ENCODE data around the gene CNKSR2.

CNKSR2 gene

DNA sequence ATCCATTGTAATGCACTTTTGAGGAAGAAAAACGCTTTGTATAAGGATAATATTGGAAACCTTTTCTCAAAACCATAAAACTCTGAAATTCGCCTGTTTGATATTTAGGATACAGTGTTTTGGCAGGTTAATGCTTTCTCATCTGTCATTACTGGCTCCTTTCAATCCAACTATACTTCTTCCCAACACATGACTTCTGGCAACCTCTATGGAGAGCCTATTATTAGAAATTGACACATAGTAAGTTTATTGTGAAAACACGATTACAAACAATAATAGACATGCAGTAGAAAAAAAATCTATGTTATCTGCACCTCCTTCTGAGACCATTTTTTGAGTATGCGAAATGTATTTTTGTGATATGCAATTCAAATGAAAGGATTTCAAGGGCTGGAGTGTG, 288.5 kb downstream of the CNKSR2 start:
- in situ Hi-C loops (cut with MboI; ENCODE audit: low sequenced_read_pairs): no loop called here

DNA sequence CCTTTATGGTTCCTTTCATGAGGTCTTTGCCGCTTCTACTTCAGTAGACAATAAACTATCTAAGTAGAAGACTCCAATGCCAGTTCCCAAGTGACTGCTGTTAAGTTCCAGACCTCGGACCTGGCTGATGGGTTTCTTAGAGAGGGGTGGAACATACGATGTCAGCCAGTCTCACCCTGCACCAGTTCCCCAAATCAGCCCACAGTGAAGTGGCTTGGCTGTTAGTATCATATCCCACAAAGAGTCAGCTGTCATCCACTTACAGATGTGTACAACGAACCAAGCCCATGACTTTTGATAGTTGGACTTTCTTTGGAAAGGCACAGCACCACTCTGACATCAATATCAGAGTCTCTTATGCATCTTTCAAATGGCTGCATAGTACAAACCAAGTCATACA, 292.0 kb downstream of the CNKSR2 start:
- in situ Hi-C loops (cut with MboI; ENCODE audit: low sequenced_read_pairs): no loop called here

DNA sequence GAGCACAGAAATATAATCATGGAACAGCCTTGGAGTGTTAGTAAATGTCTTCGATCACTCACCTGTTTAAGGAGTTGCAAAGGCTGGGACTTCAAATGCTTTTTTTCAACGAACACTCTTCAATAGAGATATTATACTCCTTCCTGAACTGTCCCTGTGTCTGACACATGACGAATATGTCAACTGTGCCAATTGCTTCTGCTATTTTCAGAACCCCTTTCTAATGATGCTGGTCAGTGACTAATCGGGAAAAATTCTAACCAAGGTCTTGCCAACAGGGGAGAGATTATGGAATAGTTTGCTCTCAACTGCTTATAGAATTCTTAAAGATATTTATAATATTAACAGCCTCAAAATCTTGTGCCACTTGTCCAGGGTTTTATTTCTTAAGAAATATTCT, 292.5 kb downstream of the CNKSR2 start:
- in situ Hi-C loops (cut with MboI; ENCODE audit: low sequenced_read_pairs): no loop called here

GRCh38 chrX:21674430-21675186, 300.4 kb downstream of the CNKSR2 start:
- in situ Hi-C loops (cut with MboI; ENCODE audit: low sequenced_read_pairs): no loop called here

DNA sequence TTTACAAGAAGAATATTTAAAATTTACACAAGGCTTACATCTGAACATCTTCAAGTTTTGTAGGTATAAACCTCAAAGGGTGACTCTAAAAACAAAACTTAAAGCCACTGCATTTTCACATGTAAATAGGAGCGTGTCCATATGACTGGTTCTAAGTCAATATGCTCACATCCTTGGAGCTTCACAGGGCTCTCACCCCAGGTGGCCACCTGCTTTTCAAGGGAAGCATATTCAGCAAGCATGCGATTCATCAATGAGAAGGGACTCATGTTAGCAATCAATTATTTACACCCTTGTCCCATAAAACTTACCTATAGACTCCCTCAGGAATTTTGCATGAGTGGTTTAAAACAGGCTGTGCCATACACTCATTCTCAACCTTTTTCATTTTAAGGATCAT, 301.7 kb downstream of the CNKSR2 start:
- in situ Hi-C loops (cut with MboI; ENCODE audit: low sequenced_read_pairs): no loop called here

DNA sequence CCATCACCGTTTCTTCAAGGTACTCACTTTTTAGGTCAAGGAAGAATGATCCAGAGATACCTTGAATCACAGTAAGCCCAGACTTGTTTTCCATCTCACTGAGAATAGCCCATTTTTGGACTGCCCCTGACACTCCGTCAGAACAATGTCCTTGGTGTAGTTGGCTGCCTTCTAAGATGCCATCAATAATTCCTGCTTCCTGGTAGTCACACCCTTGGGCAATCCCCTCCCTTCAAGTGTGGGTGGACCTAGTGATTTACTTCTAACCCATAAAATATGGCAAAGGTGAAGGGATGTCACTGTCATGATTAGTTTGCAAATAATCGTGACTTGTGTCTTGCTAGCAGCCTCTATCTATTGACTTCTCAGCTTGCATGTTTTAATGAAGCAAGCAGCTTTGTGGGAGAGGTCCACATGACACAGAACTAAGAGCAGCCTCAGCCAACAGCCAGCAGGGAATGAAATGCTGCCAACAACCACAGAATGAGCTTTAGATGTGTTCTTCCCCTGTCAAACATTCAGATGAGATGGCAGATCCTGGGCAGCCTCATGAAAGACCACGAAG, 303.9 kb downstream of the CNKSR2 start:
- in situ Hi-C loops (cut with MboI; ENCODE audit: low sequenced_read_pairs): no loop called here

- in situ Hi-C loops (cut with MboI; ENCODE audit: low sequenced_read_pairs): no loop called here
Observed at GRCh38 chrX:21683941-21684340, 309.7 kb downstream of the CNKSR2 start.

- in situ Hi-C loops (cut with MboI; ENCODE audit: low sequenced_read_pairs): no loop called here
Observed at GRCh38 chrX:21691512-21692018, 317.3 kb downstream of the CNKSR2 start.

DNA sequence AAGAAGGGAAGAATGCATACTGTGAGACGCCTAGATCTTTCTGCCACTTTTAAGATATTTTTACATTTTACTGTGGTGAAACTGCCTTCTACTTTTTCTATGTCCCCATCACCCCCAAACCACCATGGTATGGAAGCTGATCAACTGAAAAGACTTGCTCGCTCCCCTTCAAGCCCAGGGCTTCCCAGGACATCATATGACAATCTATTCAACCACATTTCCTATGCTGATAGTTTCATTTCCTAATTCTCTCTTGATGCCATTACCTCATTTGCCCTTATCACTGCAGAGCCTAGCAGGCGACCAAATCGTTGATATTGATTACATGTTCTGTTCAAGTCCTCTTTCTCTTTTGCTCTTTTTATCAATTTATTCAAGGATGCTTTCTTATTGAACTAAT, 324.1 kb downstream of the CNKSR2 start:
- in situ Hi-C loops (cut with MboI; ENCODE audit: low sequenced_read_pairs): no loop called here

DNA sequence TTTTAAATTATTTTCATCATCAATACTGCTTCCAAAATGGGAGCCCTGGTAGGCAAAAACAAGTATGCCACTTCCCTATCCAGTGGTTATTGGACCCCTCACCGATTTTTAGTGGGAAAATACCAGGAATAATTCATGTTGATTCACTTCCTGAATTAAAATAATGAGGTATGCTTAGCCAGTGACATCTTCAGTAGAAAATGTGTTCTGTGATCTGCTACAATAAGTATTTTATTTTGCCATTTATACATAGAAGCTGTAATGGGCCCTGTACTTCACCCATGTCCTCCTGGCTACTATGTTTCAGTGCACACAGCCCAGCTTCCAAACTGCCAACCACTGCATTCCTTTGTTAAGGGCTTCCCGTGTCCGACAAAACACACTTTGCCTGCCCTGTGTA, 324.9 kb downstream of the CNKSR2 start:
- in situ Hi-C loops (cut with MboI; ENCODE audit: low sequenced_read_pairs): no loop called here

- in situ Hi-C loops (cut with MboI; ENCODE audit: low sequenced_read_pairs): no loop called here
Observed at GRCh38 chrX:21700275-21700674, 326.1 kb downstream of the CNKSR2 start.

GRCh38 chrX:21700967-21701366, 326.7 kb downstream of the CNKSR2 start:
- in situ Hi-C loops (cut with MboI; ENCODE audit: low sequenced_read_pairs): no loop called here

DNA sequence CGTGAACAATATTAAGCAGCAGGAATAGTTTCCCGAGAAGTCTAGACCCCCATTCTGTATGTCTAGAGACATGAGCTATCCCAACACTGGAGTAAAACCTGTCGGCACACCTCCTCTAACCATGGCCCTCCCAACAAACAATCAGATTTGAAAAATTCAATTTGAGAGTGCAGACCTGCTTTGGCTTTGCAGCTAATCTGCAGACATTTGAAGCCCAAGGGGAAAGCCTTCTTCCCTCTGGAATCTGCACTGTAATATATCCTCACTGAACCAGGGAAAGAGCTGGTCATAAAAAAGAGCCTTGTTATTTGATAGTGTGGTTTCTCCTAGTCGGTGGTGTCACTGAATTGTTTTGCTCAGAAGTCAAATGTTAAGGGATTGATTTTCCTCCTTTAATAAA, 328.5 kb downstream of the CNKSR2 start:
- in situ Hi-C loops (cut with MboI; ENCODE audit: low sequenced_read_pairs): no loop called here

Measured in HL-60/S4 treated with retinoic acid at 250 ng/mL for 4 days and 3 days (cell line).